PC-9 (cell line): ENCODE data around the gene CUL2.
"Not testable (repeated sequence)": the region's sequence is repeated elsewhere in the genome, so short reads cannot be mapped to it uniquely, and the experiment has no call there.

ENCODE experiments used
- EZH2 ChIP-seq: fragments of 200-600 bp; sonication (generic); IDR thresholded peaks from 2 replicates; pipeline ENCODE4 v1.8.0; 2017; ENCODE audit warnings: antibody characterized with exemption, low read depth
- TF ChIP-seq, protein P1 (sequence below): fragments of 200-600 bp; sonication (generic); conservative IDR thresholded peaks from 2 replicates; pipeline ENCODE4 v1.6.1; 2017; ENCODE audit warnings: mixed run types, antibody characterized with exemption, mild to moderate bottlenecking, moderate library complexity

DNA sequence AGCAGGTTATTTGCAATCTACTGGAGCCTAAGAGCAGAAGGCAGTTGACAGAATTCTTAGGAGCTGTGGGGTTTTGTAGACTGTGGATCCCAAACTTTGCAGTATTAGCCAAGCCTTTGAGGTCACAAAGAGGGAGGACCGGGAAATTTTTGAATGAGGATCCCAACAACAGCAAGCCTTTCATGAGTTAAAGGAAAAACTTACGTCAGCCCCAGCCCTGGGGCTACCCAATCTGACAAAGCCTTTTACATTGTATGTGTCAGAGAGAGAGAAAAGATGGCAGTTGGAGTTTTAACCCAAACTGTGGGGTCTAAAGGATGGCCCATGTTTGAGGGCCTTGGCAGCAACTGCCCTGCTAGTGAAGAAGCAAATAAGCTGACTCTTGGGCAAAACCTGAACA is 117.5 kb downstream of the CUL2 start:
- TF ChIP-seq, protein P1, sequence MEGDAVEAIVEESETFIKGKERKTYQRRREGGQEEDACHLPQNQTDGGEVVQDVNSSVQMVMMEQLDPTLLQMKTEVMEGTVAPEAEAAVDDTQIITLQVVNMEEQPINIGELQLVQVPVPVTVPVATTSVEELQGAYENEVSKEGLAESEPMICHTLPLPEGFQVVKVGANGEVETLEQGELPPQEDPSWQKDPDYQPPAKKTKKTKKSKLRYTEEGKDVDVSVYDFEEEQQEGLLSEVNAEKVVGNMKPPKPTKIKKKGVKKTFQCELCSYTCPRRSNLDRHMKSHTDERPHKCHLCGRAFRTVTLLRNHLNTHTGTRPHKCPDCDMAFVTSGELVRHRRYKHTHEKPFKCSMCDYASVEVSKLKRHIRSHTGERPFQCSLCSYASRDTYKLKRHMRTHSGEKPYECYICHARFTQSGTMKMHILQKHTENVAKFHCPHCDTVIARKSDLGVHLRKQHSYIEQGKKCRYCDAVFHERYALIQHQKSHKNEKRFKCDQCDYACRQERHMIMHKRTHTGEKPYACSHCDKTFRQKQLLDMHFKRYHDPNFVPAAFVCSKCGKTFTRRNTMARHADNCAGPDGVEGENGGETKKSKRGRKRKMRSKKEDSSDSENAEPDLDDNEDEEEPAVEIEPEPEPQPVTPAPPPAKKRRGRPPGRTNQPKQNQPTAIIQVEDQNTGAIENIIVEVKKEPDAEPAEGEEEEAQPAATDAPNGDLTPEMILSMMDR: not testable (repeated sequence)
- not testable (repeated sequence) for TF ChIP-seq EZH2
